B cell (primary cell): ENCODE measurements around the gene TP53I3.

Experiments used
- CTCF ChIP-seq: fragments of 200-600 bp; IDR thresholded peaks from one replicate; pipeline ENCODE4 v1.8.0; 2022; ENCODE audit warnings: antibody characterized with exemption, mild to moderate bottlenecking
- EZH2 ChIP-seq: IDR thresholded peaks from 2 replicates; pipeline ENCODE4 v1.6.1; 2012; ENCODE audit warnings: borderline replicate concordance, low read depth, mild to moderate bottlenecking, moderate library complexity, low read length; ENCODE audit not compliant: insufficient read depth, poor library complexity, severe bottlenecking

GRCh38 chr2:24105816-24106215 lies 21.2 kb upstream of the TP53I3 start:
- TF ChIP-seq CTCF = no peak
- TF ChIP-seq EZH2 = no peak
